Stimulated activated CD4-positive, alpha-beta T cell treated with anti-CD3 and anti-CD28 coated beads, Interleukin-15, amount 100 ng/mL, for 1 hour (primary cell): Measurements from ENCODE around the gene CHRM1.
"Not testable (repeated sequence)": the region's sequence is repeated elsewhere in the genome, so short reads cannot be mapped to it uniquely, and the experiment has no call there.

Experiments
- DNase-seq, 2 donors: peaks; one replicate each; pipeline ENCODE4 v3.0.0-alpha.2; 2020; ENCODE audit warnings: low read depth in 1 of 2, low spot score in 1 of 2

The CHRM1 gene

GRCh38 chr11:62879235-62879978 lies 41.8 kb downstream of the CHRM1 start:
- DNase-seq: no peak

GRCh38 chr11:62876712-62877111 lies 44.5 kb downstream of the CHRM1 start:
- no peak for DNase-seq

GRCh38 chr11:62875698-62876478 lies 45.3 kb downstream of the CHRM1 start:
- no peak for DNase-seq

- no peak for DNase-seq
Measured at GRCh38 chr11:62874851-62875250, 46.3 kb downstream of the CHRM1 start.

- no peak for DNase-seq
Measured at GRCh38 chr11:62865635-62866034, 55.5 kb downstream of the CHRM1 start.

GRCh38 chr11:62863687-62864335 lies 57.4 kb downstream of the CHRM1 start:
- DNase-seq: no peak

GRCh38 chr11:62861564-62862192 lies 59.5 kb downstream of the CHRM1 start:
- DNase-seq: not testable (repeated sequence)

GRCh38 chr11:62860835-62861563 lies 60.2 kb downstream of the CHRM1 start:
- no peak for DNase-seq

- DNase-seq: not testable (repeated sequence)
Measured at GRCh38 chr11:62859281-62859703, 61.9 kb downstream of the CHRM1 start.
